Fibroblast of lung (primary cell): ENCODE measurements around the gene SERINC4.

Experiments used
- CTCF ChIP-seq, 2 donors: IDR thresholded peaks in 1 of 2; conservative IDR thresholded peaks in 1 of 2; 1 replicate in 1 of 2; 2 replicates in 1 of 2; pipeline ENCODE4 v1.5.1; 2011 to 2012; ENCODE audit warnings: low read length in 2 of 2, control low read depth in 1 of 2, inconsistent platforms in 1 of 2, low read depth in 1 of 2, mild to moderate bottlenecking in 1 of 2
- EZH2 ChIP-seq: IDR thresholded peaks from 2 replicates; pipeline ENCODE4 v1.5.1; 2012; ENCODE audit warnings: low read length, control low read depth, mild to moderate bottlenecking; ENCODE audit errors: missing control alignments

GRCh38 chr15:43789409-43789808 lies 10.6 kb downstream of the SERINC4 start:
- TF ChIP-seq CTCF (conservative IDR thresholded peaks at IDR 0.05 in 1 of 2, IDR thresholded peaks at IDR 0.05 in 1 of 2; ENCODE audit: low read depth in 1 of 2, low read length in 2 of 2) (no peak), EZH2 (no peak)
